HCT116 (cell line): ENCODE results near the gene GTF2IRD1.
"Not testable (repeated sequence)": the region's sequence is repeated elsewhere in the genome, so short reads cannot be mapped to it uniquely, and the experiment has no call there.

Experiments
- ELF1 ChIP-seq: IDR thresholded peaks from 2 replicates; pipeline ENCODE4 v1.6.1; 2012; ENCODE audit warnings: low read depth, borderline replicate concordance
- EZH2 ChIP-seq: fragments of 200-600 bp; sonication (generic); IDR thresholded peaks from 2 replicates; pipeline ENCODE4 v1.6.1; 2017; ENCODE audit warnings: antibody characterized with exemption, mixed run types
- EZH2phosphoT487 ChIP-seq: fragments of 200-600 bp; IDR thresholded peaks from 2 replicates; pipeline ENCODE4 v1.6.1; 2018; ENCODE audit warnings: antibody characterized with exemption, borderline replicate concordance
- REST ChIP-seq: IDR thresholded peaks from 2 replicates; pipeline ENCODE4 v1.6.1; 2012; ENCODE audit warnings: low read depth

- not testable (repeated sequence) for TF ChIP-seq ELF1, EZH2phosphoT487, EZH2, REST
Observed at GRCh38 chr7:74541937-74542336, 88.2 kb downstream of the GTF2IRD1 start.
